ENCODE data around the gene ADRB2. TPM values are rescaled to one million over a fixed set of nuclear protein-coding genes. Genes with fewer than 3 reads are reported as not detected.

ADRB2 gene
- total RNA-seq, 1 experiment from 2014 or later, result 0.25 TPM

GRCh38 chr5:148788636-148789035 is 37.8 kb upstream of the ADRB2 start:
- H3K9me3 ChIP-seq (ENCODE audit: control insufficient read depth in 1 of 2, insufficient read depth in 1 of 2, low read depth in 1 of 2, low read length in 2 of 2), result no peaks in the 10 kb centered on the region
- H3K27ac ChIP-seq (ENCODE audit: low read depth, low read length), result no peak overlapping the region
- intact Hi-C loops (cut with micrococcal nuclease), result no loop called here
- no peak for DNase-seq (ENCODE audit: low read depth, low spot score)
- ATAC-seq, result no peak
- RAD21 ChIA-PET (ENCODE audit: low non-redundant PET in 1 of 2, low total read pairs in 2 of 2, uncharacterized antibody in 2 of 2, unreplicated experiment in 2 of 2), result interaction anchor here in 1 of 2 experiments (0.6 kb wide), 1 partner anchor 1202 kb away, joined by 6 read pairs; no protein-coding TSS in a partner anchor
- H3K4me1 ChIP-seq (ENCODE audit: control insufficient read depth in 1 of 2, insufficient read depth in 2 of 2, low read length in 2 of 2), result peaks cover 0 to 22% of the 10 kb centered on the region in 2 experiments; a peak in 2 of 4 replicates
- CTCF ChIA-PET, result interaction anchor here (0.7 to 1.4 kb wide), 5 partner anchors 8 to 477 kb away, joined by 3 to 4 read pairs (median 4); no protein-coding TSS in a partner anchor
- POLR2A ChIA-PET, result no interaction called here
- H2AFZ ChIP-seq (ENCODE audit: low read depth, low read length, poor library complexity, severe bottlenecking), result no peak overlapping the region
- H3K4me3 ChIP-seq (replicated peaks in 1 of 2; ENCODE audit: low read depth in 1 of 2, low read length in 2 of 2), result no peak overlapping the region
- no TSS peak for BruUV-seq (replicated peaks)
- H4K20me1 ChIP-seq (ENCODE audit: insufficient read depth), result no peaks in the 10 kb centered on the region
- no peaks in the 10 kb centered on the region for H3K27me3 ChIP-seq (ENCODE audit: insufficient read depth, low read length)
- H3K9ac ChIP-seq (ENCODE audit: low read length), result no peak overlapping the region
- no peaks in the 10 kb centered on the region for H3K9me2 ChIP-seq (ENCODE audit: insufficient read depth)
- H3K4me2 ChIP-seq (ENCODE audit: low read length), result no peak overlapping the region
- no peaks in the 10 kb centered on the region for H3K36me3 ChIP-seq (ENCODE audit: control insufficient read depth in 1 of 2, insufficient read depth in 2 of 2, low read length in 2 of 2)
- no peaks in the 10 kb centered on the region for H3K79me2 ChIP-seq (ENCODE audit: insufficient read depth, low read length)
- TF ChIP-seq POLR2AphosphoS5 (IDR thresholded peaks at IDR 0.05; ENCODE audit: low read depth, low read length) (no peak), MAX (IDR thresholded peaks at IDR 0.05) (no peak), EZH2phosphoT487 (IDR thresholded peaks at IDR 0.05; ENCODE audit: borderline replicate concordance) (no peak), ELF1 (IDR thresholded peaks at IDR 0.05; ENCODE audit: borderline replicate concordance, low read depth) (no peak), CEBPB (IDR thresholded peaks at IDR 0.05; ENCODE audit: low read depth) (no peak), ZBTB33 (IDR thresholded peaks at IDR 0.05; ENCODE audit: extremely low read depth, insufficient replicate concordance, low read length) (no peak), JUND (IDR thresholded peaks at IDR 0.05) (no peak), SRF (IDR thresholded peaks at IDR 0.05; ENCODE audit: low read depth) (no peak), YY1 (IDR thresholded peaks at IDR 0.05; ENCODE audit: extremely low read depth, insufficient replicate concordance, low read depth, low read length) (no peak), CBX3 (IDR thresholded peaks at IDR 0.05; ENCODE audit: low read depth) (no peak), EZH2 (IDR thresholded peaks at IDR 0.05) (no peak), EGR1 (IDR thresholded peaks at IDR 0.05; ENCODE audit: low read depth) (no peak), RAD21 (IDR thresholded peaks at IDR 0.05; ENCODE audit: low read depth) (no peak), REST (IDR thresholded peaks at IDR 0.05; ENCODE audit: low read depth) (no peak), SIN3A (IDR thresholded peaks at IDR 0.05; ENCODE audit: low read depth) (no peak)

Measured in HCT116 (cell line).